Inferior parietal cortex (tissue), 1 donor: ENCODE data around the gene PDIA4.
"Not testable (repeated sequence)": the region's sequence is repeated elsewhere in the genome, so short reads cannot be mapped to it uniquely, and the experiment has no call there.

ENCODE experiments used
- DNase-seq: peaks from one replicate; pipeline ENCODE4 v3.0.0-alpha.2; 2016; ENCODE audit errors: extremely low spot score

The PDIA4 gene

DNA sequence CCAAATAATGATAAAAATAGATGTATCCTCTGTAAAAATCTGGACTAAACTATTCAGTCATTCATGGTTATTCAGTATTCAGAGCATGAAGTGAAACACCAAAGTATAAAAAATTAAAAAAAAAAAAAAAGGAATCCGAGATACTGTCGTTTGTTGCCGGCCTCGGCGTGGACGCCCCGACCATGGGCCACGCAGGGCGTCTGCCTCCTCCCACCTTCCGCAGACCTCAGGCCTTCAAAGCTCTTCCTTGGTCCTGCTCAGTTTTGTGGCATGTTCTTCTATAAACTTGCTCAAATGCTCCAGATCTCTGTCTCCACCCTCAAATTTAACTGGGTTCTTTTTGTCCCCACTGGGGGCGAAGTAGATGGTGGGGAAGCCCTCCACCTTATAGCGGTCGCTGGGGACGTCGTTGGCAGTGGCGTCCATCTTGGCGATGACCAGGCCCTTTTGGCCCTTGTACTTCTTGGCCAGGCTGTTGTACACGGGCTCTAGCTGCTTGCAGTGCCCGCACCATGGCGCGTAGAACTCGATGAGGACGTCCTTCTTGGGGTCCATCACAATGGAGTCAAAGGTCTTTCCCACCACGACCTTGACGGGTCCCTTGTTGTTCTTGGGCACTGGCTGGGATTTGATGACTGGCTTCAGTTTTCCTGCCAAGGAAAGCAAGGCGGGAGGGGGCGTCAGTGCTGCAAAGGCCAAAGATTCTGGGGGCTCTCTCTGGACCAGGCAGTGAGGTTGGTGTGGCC, 24.6 kb downstream of the PDIA4 start:
- DNase-seq, result no peak

GRCh38 chr7:149003018-149003417, 25.3 kb downstream of the PDIA4 start:
- DNase-seq, result no peak

DNA sequence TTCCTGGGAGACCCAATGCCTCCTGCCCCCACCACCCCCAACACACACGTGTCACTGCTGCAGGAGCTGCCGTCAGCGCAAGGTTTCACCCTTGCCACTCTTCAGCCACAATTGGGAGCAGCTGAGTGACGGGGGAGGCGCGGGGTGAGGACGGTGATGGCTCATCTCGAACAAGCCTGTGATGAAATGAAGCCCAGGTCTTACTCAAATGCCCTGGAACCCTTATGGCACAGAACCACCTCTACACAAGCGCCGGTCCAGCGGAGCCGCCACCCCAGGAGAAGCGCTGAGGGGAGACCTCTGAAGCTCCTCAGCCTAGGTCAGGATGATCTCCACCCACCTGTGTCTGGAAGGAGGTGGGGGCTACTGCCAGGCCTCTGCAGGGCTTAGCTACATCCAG, 25.7 kb downstream of the PDIA4 start:
- no peak for DNase-seq

GRCh38 chr7:149001427-149002068, 26.8 kb downstream of the PDIA4 start:
- no peak for DNase-seq

GRCh38 chr7:149000961-149001360, 27.3 kb downstream of the PDIA4 start:
- no peak for DNase-seq

DNA sequence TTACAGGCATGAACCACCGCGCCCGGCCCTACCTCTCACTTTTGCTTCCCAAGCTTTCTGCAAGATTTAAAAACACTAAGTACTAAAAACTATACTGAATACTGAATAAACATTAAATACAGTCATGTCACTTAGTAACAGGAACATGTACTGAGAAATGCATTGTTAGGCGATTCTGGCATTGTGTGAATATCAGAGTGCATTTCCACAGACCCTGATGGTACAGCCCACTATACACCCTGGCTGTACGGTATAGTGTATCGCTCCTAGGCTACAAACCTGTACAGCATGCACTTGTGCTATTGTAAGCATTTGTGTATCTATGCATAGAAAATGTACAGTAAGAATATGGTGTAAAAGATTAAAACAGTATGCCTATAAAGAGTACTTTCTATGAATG, 29.1 kb downstream of the PDIA4 start:
- no peak for DNase-seq

DNA sequence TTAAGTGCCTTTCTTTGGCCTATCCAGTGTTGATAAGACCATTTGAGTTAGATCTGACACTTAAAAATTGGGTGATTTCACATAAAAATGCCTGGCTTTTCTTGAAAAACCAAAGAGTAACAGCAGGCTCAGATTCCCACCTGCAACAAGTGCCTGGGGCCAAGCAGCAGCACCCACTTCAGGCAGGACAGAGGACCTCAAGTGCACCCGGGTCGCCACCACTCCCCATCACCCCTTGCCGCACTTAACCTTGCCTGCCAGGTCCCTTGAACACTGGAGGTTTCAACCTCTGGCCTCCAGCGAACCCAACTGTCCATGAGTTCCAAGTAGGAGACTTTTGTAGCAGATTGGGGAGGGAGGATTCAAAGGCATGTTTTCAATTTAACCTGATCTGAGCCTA, 30.8 kb downstream of the PDIA4 start:
- no peak for DNase-seq

GRCh38 chr7:148994576-148994975, 33.7 kb downstream of the PDIA4 start:
- no peak for DNase-seq

GRCh38 chr7:148993193-148993592, 35.1 kb downstream of the PDIA4 start:
- DNase-seq, result no peak

DNA sequence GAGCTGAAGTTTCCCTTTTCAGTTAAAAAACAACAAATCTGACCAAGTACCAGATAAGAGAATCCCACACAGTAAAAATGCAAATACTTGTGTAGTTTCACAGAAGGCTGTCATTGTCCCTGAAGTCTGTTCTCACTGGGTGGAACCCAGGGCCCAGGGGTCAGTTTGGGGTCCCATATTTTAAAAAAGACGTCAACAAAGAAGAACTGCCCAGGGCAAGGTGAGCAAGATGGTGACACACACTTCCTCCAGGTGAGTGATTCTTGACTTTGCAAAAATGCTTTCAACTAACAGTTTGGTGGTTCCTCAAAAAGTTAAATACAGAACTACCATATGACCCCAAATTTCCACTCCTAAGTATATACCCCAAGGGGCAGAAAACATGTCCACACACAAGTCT, 36.8 kb downstream of the PDIA4 start:
- no peak for DNase-seq

DNA sequence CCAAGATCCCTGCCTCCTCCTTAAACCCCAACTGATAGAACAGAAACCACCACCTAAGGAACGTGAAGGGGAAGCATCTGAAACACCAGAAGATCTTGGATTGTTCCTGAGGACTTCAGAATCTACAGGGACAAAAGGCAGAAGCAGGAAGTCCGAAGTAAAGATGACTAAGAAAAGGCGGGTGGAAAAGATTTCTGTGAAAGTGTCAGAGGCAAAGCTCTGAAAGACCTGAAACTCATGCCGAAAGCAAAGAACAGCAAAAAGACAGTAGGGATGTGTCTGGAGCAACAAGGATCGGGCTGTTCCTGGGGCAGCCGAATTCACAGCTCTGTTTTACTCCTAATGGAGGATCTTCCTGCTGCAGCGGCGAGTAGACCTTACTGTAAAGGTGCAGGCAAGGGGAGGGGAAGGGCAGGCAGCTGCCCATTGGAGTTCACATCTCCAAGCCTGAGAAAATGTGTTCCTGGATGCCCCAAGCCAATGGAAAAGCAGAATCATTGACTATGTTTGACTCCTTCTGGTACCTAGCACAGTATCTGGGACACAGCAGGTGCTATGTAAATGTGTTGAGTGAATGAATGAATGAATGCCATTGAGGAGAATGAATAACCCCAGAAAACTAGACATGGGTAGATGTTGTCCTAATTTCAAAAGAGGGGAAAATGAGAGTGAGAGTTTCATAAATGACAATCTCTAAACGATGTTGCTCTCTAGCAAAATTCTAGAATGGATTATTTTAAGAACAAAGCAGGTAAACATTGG, 40.4 kb downstream of the PDIA4 start:
- peak; percentile 59 for DNase-seq

DNA sequence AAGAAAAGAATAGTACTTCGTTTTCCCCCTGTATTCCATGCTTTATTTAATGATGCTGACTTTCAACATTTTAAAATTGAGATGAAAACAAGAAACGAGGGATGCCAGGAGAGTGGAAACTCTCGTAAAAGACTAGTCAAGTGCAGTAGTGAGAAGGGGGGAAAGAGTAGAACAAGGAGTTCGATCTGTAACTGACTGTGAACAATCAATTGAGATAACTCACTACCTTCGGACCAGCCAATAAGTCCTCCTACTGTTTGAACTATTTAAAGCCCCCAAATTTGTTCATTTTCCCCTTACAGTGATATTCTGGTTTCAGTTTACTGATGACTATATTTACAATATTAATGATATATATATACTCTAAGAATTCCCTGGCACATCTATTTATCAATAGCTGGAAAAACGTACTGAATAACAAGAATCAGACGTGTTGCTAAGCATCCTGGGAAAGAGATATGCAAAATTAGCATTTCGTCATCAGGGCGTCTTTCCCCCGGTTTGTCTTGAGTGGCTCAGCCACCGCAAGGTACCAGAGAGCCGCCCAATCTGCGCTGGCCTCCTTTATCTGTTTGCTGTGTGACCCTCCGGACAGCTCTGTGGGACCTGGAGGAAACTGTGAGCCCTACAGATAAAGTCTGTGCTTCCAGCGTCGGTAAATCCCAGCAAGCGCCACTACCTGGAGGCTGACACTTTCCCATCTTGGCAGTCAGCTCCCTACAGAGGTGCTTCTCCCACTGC, 41.1 kb downstream of the PDIA4 start:
- peak; percentile 93 for DNase-seq

- DNase-seq, result no peak
These were observed 41.6 kb downstream of the PDIA4 start for GRCh38 chr7:148986742-148987009.

DNA sequence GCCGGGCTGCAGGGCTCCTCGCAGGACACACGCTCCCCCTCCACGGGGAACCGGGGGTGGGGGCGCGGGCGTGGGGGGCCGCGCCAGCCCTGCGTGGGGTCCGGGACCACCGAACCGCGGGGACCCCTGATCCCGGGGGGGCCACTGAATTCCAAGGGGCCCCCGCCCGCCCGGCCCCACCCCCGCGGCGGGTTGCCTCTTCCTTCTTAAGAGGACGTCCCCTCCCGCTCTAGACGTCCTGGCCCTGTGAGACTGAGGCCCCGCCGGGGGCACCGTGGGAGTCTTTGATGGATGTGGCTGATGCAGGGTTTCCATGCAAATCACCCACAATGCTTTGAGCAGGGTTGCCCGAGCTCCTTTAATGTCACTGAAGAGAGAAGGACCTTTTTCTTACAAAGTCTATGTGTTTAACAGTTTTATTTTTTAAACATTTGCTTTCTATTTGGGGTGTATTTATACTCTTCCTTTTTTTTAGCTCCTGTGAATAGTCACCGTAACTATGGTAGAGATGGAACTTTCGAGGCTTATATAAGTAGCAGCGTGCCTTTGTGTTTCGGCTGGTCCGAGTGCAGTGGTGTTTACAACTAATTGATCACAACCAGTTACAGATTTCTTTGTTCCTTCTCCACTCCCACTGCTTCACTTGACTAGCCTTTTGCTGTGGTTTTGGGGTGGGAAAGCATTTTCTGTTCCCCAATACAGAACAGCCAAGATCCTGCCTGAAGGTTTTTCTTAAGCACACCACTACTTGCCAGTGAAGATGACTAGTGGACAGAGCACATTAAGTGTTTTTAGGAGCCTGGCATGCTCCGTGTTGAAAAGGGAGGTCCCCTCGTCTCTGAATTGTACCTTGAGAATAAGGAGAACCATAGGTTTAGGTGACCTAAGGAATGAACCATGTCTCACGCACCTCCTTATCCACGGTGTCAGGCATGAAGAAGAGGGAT, 44.8 kb downstream of the PDIA4 start:
- DNase-seq, result peak; percentile 90

DNA sequence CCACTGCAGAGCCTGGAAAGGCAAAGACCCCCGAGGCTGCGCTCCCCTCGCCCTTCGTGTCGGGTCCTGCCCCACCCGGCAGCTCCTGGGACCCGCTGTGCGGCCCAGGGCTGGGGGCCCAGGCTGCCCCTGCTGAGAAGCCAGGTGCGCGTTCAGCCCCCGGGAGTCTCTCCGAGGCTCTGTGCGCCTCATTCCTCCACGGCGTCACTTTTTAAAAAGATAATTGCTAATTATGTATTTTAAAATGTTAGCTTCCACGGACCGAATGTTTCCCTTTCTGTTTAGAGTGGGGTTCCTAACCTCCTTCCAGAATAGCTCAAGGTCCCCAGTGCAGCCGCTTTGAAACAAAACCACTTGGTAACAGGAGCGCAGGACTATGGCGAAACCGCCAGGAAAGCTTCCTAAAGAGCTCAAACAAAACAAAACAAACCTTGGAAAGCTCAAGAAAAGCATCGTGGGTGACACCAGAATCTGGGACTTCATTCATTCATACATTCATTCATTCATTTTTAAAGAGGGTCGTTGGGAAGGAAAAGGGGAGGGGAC, 45.6 kb downstream of the PDIA4 start:
- peak; percentile 55 for DNase-seq

GRCh38 chr7:148979827-148980226, 48.5 kb downstream of the PDIA4 start:
- DNase-seq, result no peak

DNA sequence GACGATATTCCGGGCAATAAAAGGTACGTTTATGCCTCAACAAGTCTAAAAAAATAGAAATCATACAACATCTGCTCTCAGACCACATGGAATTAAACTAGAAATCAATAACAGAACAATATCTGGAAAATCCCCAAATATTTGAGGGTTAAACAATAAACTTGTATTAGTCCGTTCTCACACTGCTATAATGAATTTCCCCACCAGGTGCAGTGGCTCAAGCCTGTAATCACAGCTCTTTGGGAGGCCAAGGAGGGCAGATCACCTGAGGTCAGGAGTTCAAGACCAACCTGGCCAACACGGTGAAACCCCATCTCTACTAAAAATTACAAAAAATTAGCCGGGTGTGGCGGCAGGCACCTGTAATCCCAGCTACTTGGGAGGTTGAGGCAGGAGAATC, 49.2 kb downstream of the PDIA4 start:
- not testable (repeated sequence) for DNase-seq

DNA sequence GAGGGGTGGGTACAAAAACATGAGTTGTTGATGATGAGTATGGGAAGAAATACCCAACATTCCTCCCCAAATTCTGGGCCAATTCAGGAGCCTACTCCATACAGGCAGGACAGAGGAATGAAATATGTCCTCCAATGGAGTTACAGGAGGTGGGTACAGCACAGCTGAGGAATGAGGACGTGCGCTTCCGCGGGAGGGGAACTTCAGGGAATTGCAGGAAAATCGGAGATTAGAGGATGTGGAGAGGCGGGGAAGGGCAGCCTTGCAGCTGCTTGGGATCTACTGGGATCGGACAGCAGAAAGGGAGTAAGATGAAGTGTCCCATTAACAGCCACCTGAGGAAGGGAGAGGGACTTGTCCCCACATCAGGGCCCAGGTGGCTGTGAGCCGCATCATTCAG, 50.2 kb downstream of the PDIA4 start:
- no peak for DNase-seq

GRCh38 chr7:148975896-148976295, 52.4 kb downstream of the PDIA4 start:
- no peak for DNase-seq

GRCh38 chr7:148973256-148973655, 55.0 kb downstream of the PDIA4 start:
- no peak for DNase-seq

GRCh38 chr7:148972375-148972774, 55.9 kb downstream of the PDIA4 start:
- DNase-seq, result no peak
